ENCODE data around the gene GREB1. TPM values are rescaled to one million over a fixed set of nuclear protein-coding genes. Genes with fewer than 3 reads are reported as not detected.
A peak's percentile ranks its signal among the peaks of the same experiment; 100 is the strongest.

The GREB1 gene
- total and polyA plus RNA-seq, 12 donors = 2.2 to 26.2 (median 3.7) TPM

GRCh38 chr2:11535899-11536344, 2.1 kb downstream of the GREB1 start:
- 73 to 85% (median 77%) methylated on average over 7 of the region's 7 CpGs for WGBS, 4 donors
- Histone ChIP-seq H3K27ac (no peak overlapping the region), H3K27me3 (no peaks in the 10 kb centered on the region), H3K36me3 (replicated peaks in 1 of 2) (no peaks in the 10 kb centered on the region), H3K4me3 (no peak overlapping the region), H3K9me3 (replicated peaks in 1 of 3) (no peaks in the 10 kb centered on the region), H3K4me1 (replicated peaks in 1 of 2) (peaks cover 12 to 15% of the 10 kb centered on the region in 2 donors)
- intact Hi-C loops (cut with DNase I) = no loop called here
- no peak for TF ChIP-seq POLR2A (IDR thresholded peaks at IDR 0.05)
- no peak for TF ChIP-seq CTCF (IDR thresholded peaks at IDR 0.05)
- peak in 1 of 7 donors; percentile 63 for DNase-seq

- WGBS, 4 donors = 92 to 95% (median 93%) methylated on average over 9 to 13 of the region's 13 CpGs
- TF ChIP-seq POLR2A (IDR thresholded peaks at IDR 0.05) (no peak), CTCF (IDR thresholded peaks at IDR 0.05) (no peak)
Observed at GRCh38 chr2:11537951-11538350, 4.1 kb downstream of the GREB1 start.

GRCh38 chr2:11539317-11540147, 5.7 kb downstream of the GREB1 start:
- Histone ChIP-seq H3K36me3 (replicated peaks in 1 of 2) (no peaks in the 10 kb centered on the region), H3K27me3 (no peaks in the 10 kb centered on the region), H3K9me3 (replicated peaks in 1 of 3) (no peaks in the 10 kb centered on the region), H3K4me3 (no peak overlapping the region), H3K27ac (peak overlapping the region in 1 of 5 donors; percentile 53), H3K4me1 (replicated peaks in 1 of 2) (no peaks in the 10 kb centered on the region)
- WGBS, 4 donors = 46 to 64% (median 58%) methylated on average over 11 to 18 of the region's 18 CpGs
- peak in 3 of 7 donors; percentile 19 to 50 (median 28) for DNase-seq
- TF ChIP-seq CTCF (IDR thresholded peaks at IDR 0.05) (no peak), POLR2A (IDR thresholded peaks at IDR 0.05) (no peak)
- intact Hi-C loops (cut with DNase I) = no loop called here

More at GRCh38 chr2:11537951-11538350, 4.1 kb downstream of the GREB1 start:
- Histone ChIP-seq H3K9me3 (replicated peaks in 1 of 3) (no peaks in the 10 kb centered on the region), H3K4me1 (replicated peaks in 1 of 2) (peaks cover 1 to 7% of the 10 kb centered on the region in 2 donors), H3K4me3 (no peak overlapping the region), H3K36me3 (replicated peaks in 1 of 2) (no peaks in the 10 kb centered on the region), H3K27ac (no peak overlapping the region), H3K27me3 (no peaks in the 10 kb centered on the region)
- intact Hi-C loops (cut with DNase I) = no loop called here
- peak in 1 of 7 donors; percentile 39 for DNase-seq

- DNase-seq = peak in 1 of 7 donors; percentile 50
- Histone ChIP-seq H3K27ac (peak overlapping the region in 1 of 5 donors; percentile 53), H3K4me1 (replicated peaks in 1 of 2) (no peaks in the 10 kb centered on the region), H3K36me3 (replicated peaks in 1 of 2) (no peaks in the 10 kb centered on the region), H3K4me3 (no peak overlapping the region), H3K9me3 (replicated peaks in 1 of 3) (no peaks in the 10 kb centered on the region), H3K27me3 (no peaks in the 10 kb centered on the region)
- no peak for TF ChIP-seq CTCF (IDR thresholded peaks at IDR 0.05)
- TF ChIP-seq POLR2A (IDR thresholded peaks at IDR 0.05) = no peak
- intact Hi-C loops (cut with DNase I) = no loop called here
- 60 to 80% (median 70%) methylated on average over 12 of the region's 12 CpGs for WGBS, 4 donors
Observed at GRCh38 chr2:11540148-11540995, 6.5 kb downstream of the GREB1 start.
